ENCODE results near the gene OTOF.
"Not testable (repeated sequence)": the region's sequence is repeated elsewhere in the genome, so short reads cannot be mapped to it uniquely, and the experiment has no call there.

The OTOF gene

GRCh38 chr2:26479131-26479788, 1.3 kb upstream of the OTOF start:
- FAIRE-seq: no peak

- FAIRE-seq: no peak
These were observed 442 bp upstream of the OTOF start for GRCh38 chr2:26478366-26478765.

GRCh38 chr2:26477126-26477910, 606 bp downstream of the OTOF start:
- FAIRE-seq: no peak

DNA sequence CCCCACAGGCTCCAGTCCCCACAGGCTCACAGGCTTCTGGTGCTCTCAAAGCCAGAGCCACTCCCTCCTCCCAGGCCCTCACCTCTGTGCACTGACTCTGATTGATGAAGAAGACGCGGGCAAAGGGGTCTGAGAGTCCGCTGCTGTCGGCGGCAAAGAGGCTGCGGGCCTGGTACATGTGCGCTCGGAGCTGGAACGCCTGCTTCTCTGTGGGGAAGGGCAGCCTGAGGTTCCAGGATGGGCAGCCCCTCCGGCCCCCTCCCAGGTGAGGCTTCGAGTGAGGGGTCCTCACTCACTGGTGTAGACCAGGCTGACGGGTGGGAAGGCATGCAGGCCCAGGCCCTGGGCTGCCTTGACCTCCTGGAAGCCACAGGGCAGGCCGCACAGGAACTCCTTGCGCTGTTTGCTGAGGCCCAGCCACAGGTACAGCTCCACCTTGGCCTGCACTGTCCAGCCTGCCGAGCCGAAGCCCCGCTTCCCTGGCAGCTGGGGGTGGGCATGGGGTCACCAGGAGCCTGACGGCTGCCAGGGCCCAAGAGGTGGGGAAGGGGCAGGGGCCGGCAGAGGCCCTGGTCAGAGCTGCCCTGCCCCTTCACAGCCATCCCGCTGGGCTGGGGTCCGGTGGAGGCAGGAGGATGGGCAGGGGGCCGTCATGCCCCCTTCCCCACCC, 2.0 kb downstream of the OTOF start:
- FAIRE-seq: no peak

- no peak for FAIRE-seq
These were observed 2.9 kb downstream of the OTOF start for GRCh38 chr2:26475037-26475436.

DNA sequence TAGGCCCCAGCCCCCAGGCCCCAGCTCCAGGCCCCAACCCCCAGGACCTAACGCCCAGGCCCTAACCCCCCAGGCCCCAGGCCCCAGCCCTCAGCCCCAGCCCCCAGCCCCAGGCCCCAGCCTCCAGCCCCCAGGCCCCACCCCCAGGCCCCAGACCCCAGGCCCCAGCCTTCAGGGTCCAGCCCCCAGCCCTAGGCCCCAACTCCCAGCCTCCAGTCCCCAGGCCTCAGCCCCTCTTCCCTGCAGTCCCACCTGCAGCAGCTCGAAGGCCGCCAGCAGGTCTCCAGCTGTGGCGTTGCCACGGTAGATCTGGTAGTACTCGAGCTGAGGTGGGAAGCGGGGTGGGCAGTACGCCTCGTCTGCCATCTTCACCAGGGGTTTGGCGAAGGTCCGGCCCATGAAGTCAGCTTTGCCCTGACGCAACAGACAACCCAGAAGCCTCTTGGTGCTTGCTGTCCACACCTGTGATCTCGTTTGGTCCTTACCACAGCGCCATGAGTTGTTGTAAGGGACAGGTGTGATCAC, 3.6 kb downstream of the OTOF start:
- no peak for FAIRE-seq

DNA sequence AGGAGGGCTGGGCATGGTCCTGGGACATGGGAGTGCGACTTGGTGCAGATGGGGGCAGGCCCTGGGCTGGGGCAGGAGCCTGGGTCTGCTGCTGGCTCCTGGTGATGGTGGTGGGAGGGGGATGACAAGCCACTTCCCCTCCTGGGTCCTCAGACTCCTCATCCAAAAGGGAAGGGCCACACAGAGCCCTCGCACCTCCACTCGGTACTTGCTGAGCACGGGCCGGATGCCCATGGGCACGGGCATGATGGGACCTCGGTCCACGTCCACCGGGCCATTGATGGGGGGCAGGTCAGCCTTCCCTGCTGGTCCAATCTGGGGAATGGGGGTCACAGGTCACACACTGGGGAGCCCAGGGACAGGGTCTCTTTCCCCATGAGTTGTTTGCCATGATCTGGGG, 4.1 kb downstream of the OTOF start:
- FAIRE-seq: no peak

DNA sequence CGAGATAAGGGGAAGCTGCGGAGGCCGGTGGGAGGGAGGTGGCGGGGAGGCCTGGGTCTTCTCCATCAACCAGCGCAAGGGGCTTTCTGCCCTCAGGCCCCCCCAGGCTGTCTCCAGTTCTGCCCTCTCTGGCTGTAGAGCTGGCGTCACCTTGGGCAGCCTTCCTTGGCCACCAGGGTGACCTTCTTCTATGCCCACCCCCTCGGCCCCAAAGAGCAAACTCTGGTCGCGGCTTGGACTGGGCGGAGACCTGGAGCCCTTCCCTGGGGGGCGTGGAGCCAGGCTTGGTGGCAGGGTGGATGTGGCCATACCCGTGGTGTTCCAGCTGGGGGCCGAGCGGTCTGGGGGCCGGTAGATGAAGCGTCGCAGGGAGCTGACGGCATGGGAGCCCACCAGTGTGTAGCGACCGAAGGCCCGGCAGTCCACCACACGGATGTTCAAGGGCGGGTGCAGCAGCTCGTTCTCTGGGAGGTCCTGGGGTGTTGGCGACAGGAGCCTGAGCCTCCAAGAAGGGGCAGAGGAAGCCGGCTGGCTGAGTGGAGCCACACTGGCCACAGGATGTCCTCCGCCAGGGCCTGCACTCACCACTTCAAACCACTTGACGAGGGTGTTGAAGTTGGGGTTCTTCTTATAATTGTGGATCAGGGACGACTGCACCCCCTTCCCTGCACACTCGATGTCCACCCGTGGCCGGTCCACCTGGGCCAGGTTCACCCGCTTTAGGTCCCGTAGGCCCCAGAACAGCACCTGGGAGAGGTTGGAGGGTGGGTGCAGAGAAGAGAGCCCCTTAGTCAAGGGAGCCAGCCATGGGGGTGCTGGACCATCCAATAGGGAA, 4.9 kb downstream of the OTOF start:
- FAIRE-seq: no peak

DNA sequence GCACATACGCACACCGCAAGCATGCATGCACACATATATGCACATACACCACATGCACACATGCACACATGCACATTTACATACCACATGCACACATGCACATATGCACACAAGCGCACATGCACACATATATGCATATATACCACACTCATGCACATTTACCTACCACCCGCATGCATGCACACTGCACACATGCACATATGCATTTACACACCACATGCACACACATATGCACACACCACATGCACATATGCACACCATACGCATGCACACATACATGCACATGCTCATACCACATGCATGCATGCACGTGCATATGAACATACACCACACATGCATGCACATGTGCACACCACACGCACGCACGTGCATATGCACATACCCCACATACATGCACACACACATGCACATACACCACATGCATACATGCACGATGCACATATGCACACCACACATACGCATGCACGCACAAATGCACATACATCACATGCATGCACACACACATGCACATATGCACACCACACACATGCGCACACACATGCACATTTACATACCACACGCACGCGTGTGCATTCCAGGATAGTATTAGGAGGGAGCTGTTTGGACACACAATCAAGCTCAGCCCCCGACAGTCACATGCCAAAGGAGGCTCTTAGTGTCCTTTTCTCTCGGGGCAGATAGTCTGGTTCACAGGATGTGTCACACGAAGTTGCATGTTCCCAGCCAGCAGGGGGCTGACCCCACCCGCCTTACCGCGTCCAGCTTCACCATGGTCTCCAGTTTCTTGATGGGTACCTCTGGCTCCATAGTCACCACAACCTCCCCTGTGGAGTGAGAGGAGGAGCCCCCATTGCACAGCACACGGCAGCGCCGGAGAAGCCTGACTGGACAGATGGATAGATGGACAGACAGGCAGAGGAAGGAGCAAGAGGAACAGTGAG, 5.9 kb downstream of the OTOF start:
- no peak for FAIRE-seq

- FAIRE-seq: no peak
These were observed 6.6 kb downstream of the OTOF start for GRCh38 chr2:26471289-26471688.

- FAIRE-seq: no peak
These were observed 7.2 kb downstream of the OTOF start for GRCh38 chr2:26470601-26471260.

- no peak for FAIRE-seq
These were observed 8.0 kb downstream of the OTOF start for GRCh38 chr2:26469955-26470354.

DNA sequence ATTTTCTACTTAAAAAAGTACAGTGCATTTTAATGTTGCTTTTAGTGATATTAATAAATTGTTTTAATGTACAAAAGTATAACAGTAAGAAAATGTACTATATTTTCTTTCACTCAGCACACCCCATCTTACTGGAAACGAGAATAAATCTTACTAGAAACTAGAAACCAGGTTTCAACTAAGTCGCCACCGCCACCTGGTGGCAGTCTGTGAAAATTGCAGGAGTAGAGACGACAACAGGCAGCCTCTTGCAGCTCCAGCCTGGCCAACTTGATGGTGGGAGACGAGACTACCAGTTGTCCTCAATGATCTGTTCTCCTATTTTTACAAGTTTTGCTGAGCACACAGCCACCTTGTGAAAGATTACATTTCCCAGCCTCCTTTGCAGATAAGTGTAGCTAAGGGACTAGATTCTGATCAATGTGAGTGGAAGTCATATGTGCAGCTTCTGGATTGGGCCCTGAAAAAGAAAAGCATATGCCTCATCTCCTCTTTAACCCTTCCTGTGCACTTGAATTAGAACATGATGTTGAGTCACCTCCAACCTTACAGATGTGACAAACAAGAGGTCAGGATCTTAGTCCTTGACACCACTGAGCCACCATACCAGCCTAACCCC, 8.7 kb downstream of the OTOF start:
- FAIRE-seq: no peak

GRCh38 chr2:26468544-26468943, 9.4 kb downstream of the OTOF start:
- not testable (repeated sequence) for FAIRE-seq

GRCh38 chr2:26466662-26467310, 11.1 kb downstream of the OTOF start:
- no peak for FAIRE-seq

- FAIRE-seq: no peak
These were observed 11.9 kb downstream of the OTOF start for GRCh38 chr2:26465981-26466471.

DNA sequence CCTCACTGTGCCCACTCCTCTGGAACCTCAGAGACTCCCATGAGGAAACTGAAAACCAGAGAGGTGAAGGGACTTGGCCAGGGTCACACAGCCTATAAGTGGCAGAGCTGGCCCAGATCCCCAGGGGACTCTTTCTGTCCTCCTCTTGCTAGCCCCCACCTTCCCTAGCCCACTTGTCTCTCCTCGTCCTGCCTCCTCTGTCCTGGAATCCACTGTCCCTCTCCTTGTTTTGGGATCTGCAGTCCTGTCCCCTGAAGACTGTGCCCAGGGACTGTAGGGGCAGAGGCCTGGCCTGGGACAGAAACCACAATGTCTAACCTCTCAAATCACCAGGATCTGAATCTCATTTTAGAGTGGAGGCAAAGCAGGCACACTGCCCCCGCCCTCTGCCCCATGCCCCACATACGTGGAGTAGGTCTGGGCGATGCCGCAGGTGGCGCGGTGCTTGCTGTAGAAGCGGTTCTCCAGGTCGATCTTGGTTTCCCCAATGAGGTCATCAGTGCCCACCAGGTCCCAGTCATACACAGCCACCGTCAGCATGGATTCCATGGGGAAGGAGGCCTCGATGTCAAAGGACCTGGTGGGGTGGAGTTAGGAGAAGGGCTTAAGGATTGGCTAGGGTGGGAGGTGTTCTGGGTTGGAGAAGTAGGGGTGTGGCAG, 12.5 kb downstream of the OTOF start:
- FAIRE-seq: no peak

DNA sequence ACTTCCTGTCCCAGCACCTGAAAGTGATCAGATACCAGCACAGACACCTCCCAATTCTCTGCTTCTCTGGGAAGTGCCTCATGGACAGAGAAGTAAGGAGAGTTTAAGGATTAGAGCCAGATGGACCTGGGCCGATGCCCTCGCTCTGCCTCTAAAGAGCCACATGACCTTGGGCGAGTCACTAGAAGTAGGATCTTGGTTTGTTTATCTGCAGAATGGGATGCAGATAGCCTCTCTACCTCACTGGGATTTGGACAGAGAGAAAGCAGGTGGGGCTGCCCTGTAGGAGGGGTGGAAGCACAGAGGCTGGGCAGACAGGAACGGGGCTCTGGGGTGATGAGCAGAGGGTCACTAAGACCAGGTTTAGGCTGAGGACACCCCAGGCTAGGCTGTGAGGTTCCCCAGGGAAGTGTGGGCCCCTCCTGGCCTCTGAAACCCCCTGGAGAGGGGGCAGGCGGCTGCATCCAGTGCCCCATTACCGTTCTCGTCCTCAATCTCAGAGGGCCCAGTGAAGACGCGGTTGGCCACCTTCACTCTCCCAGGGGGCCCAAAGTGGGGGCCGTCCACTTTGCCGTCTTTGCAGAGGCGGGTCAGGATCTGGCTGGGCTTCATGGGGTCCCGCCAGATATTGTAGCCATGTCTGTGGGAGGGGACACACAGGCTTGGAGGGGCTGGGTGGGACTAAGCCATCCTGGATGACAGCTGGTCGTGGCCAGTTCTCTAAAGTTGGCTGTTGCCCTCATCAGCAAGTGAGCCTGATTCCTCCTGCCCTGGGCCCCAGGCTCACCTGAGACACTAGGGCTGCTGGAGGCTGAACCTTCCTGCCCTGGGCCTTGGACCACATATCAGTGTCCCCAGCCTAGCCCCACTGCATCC, 13.3 kb downstream of the OTOF start:
- FAIRE-seq: no peak

Measured in endometrium (tissue), 2 donors.